ENCODE results near the gene DHCR7. TPM values are rescaled to one million over a fixed set of nuclear protein-coding genes. Genes with fewer than 3 reads are reported as not detected.

The DHCR7 gene
- polyA plus RNA-seq, 1 of the 3 experiments (the other 2 are of a cell fraction), result 21.4 TPM

- Histone ChIP-seq H3K27me3 (ENCODE audit: insufficient read depth) (no peaks in the 10 kb centered on the region), H2AFZ (ENCODE audit: low read depth) (no peak overlapping the region), H3K27ac (ENCODE audit: low read depth in 2 of 2, low read length in 1 of 2) (no peak overlapping the region), H4K20me1 (ENCODE audit: insufficient read depth) (no peaks in the 10 kb centered on the region), H3K4me1 (ENCODE audit: control insufficient read depth in 1 of 2, insufficient read depth in 2 of 2, low read depth in 1 of 2, low read length in 1 of 2) (no peaks in the 10 kb centered on the region), H3K9me2 (no peaks in the 10 kb centered on the region), H3K4me3 (ENCODE audit: low read depth in 2 of 2, low read length in 1 of 2) (no peak overlapping the region), H3F3A (replicated peaks; ENCODE audit: insufficient read depth) (no peaks in the 10 kb centered on the region), H3K79me2 (ENCODE audit: insufficient read depth) (no peaks in the 10 kb centered on the region), H3K4me2 (no peak overlapping the region), H3K9ac (no peak overlapping the region), H3K36me3 (replicated peaks in 1 of 2; ENCODE audit: control insufficient read depth in 1 of 2, insufficient read depth in 2 of 2, low read length in 1 of 2) (peaks cover 3 to 81% of the 10 kb centered on the region in 2 experiments), H3K9me3 (no peaks in the 10 kb centered on the region)
- POLR2A ChIA-PET, result no interaction called here
- CTCF ChIA-PET, result no interaction called here
- WGBS (ENCODE audit: low lambda C conversion rate), result 90% methylated on average over 30 of the region's 34 CpGs
- no peak for DNase-seq
- TF ChIP-seq MEF2A (IDR thresholded peaks at IDR 0.05; ENCODE audit: borderline replicate concordance, low read depth) (no peak), TEAD4 (IDR thresholded peaks at IDR 0.05; ENCODE audit: borderline replicate concordance, insufficient read depth) (no peak), SIN3A (IDR thresholded peaks at IDR 0.05; ENCODE audit: borderline replicate concordance, low read depth, low read length) (no peak), ZBTB33 (IDR thresholded peaks at IDR 0.05; ENCODE audit: borderline replicate concordance, low read depth) (no peak), RCOR1 (IDR thresholded peaks at IDR 0.05; ENCODE audit: low read length) (no peak), GATA2 (CRISPR knock-in tag; IDR thresholded peaks at IDR 0.05) (no peak), SMC3 (IDR thresholded peaks at IDR 0.05; ENCODE audit: low read depth, low read length) (no peak), CHD2 (IDR thresholded peaks at IDR 0.05; ENCODE audit: low read length, partially characterized antibody) (no peak), USF1 (IDR thresholded peaks at IDR 0.05; ENCODE audit: borderline replicate concordance, low read depth) (no peak)
- TF ChIP-seq, protein P1, sequence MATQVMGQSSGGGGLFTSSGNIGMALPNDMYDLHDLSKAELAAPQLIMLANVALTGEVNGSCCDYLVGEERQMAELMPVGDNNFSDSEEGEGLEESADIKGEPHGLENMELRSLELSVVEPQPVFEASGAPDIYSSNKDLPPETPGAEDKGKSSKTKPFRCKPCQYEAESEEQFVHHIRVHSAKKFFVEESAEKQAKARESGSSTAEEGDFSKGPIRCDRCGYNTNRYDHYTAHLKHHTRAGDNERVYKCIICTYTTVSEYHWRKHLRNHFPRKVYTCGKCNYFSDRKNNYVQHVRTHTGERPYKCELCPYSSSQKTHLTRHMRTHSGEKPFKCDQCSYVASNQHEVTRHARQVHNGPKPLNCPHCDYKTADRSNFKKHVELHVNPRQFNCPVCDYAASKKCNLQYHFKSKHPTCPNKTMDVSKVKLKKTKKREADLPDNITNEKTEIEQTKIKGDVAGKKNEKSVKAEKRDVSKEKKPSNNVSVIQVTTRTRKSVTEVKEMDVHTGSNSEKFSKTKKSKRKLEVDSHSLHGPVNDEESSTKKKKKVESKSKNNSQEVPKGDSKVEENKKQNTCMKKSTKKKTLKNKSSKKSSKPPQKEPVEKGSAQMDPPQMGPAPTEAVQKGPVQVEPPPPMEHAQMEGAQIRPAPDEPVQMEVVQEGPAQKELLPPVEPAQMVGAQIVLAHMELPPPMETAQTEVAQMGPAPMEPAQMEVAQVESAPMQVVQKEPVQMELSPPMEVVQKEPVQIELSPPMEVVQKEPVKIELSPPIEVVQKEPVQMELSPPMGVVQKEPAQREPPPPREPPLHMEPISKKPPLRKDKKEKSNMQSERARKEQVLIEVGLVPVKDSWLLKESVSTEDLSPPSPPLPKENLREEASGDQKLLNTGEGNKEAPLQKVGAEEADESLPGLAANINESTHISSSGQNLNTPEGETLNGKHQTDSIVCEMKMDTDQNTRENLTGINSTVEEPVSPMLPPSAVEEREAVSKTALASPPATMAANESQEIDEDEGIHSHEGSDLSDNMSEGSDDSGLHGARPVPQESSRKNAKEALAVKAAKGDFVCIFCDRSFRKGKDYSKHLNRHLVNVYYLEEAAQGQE (IDR thresholded peaks at IDR 0.05; ENCODE audit: low read depth, low read length), result no peak
- TF ChIP-seq, protein P2, sequence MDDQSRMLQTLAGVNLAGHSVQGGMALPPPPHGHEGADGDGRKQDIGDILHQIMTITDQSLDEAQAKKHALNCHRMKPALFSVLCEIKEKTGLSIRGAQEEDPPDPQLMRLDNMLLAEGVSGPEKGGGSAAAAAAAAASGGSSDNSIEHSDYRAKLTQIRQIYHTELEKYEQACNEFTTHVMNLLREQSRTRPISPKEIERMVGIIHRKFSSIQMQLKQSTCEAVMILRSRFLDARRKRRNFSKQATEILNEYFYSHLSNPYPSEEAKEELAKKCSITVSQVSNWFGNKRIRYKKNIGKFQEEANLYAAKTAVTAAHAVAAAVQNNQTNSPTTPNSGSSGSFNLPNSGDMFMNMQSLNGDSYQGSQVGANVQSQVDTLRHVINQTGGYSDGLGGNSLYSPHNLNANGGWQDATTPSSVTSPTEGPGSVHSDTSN (IDR thresholded peaks at IDR 0.05), result no peak
- TF ChIP-seq, protein P3, sequence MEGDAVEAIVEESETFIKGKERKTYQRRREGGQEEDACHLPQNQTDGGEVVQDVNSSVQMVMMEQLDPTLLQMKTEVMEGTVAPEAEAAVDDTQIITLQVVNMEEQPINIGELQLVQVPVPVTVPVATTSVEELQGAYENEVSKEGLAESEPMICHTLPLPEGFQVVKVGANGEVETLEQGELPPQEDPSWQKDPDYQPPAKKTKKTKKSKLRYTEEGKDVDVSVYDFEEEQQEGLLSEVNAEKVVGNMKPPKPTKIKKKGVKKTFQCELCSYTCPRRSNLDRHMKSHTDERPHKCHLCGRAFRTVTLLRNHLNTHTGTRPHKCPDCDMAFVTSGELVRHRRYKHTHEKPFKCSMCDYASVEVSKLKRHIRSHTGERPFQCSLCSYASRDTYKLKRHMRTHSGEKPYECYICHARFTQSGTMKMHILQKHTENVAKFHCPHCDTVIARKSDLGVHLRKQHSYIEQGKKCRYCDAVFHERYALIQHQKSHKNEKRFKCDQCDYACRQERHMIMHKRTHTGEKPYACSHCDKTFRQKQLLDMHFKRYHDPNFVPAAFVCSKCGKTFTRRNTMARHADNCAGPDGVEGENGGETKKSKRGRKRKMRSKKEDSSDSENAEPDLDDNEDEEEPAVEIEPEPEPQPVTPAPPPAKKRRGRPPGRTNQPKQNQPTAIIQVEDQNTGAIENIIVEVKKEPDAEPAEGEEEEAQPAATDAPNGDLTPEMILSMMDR (IDR thresholded peaks at IDR 0.05), result no peak
Measured at GRCh38 chr11:71476926-71477640, 28.9 kb upstream of the DHCR7 start.
